Ovary (tissue), 3 donors: ENCODE data around the gene TMPRSS7.

ENCODE experiments used
- CTCF ChIP-seq, 3 donors: fragments of 450-650 bp in 2 of 3; fragments of 200-600 bp in 1 of 3; IDR thresholded peaks; one replicate each; pipeline versions ENCODE4 v1.5.1 to v1.8.0; 2016 to 2022; ENCODE audit warnings: antibody characterized with exemption in 3 of 3, mild to moderate bottlenecking in 1 of 3
- POLR2A ChIP-seq: fragments of 450-650 bp; IDR thresholded peaks from one replicate; pipeline ENCODE4 v1.6.1; 2017; ENCODE audit warnings: antibody characterized with exemption, mild to moderate bottlenecking, moderate library complexity
- donor health status: DM: no; HTN: no; CAD: no.

- TF ChIP-seq CTCF (IDR thresholded peaks at IDR 0.05) (no peak), POLR2A (no peak)
Measured at GRCh38 chr3:112089956-112090886, 55.7 kb downstream of the TMPRSS7 start.
